ENCODE measurements around the gene FBXW7. TPM values are rescaled to one million over a fixed set of nuclear protein-coding genes. Genes with fewer than 3 reads are reported as not detected.
A peak's percentile ranks its signal among the peaks of the same experiment; 100 is the strongest.

Gene FBXW7
- total and polyA plus RNA-seq, 2 of the 8 experiments (the other 6 are each of a cell fraction or from before 2014, with no cell fraction given): 6.0 to 26.7 TPM

GRCh38 chr4:152460488-152460887 is 75.4 kb downstream of the FBXW7 start (continued):
- TF ChIP-seq CTCF (IDR thresholded peaks at IDR 0.05; ENCODE audit: control extremely low read depth in 1 of 3, insufficient read depth in 1 of 3, low read depth in 1 of 3, low read length in 3 of 3) (peak in 1 of 3 experiments; percentile 24; a peak in 1 of 4 replicates), YY1 (IDR thresholded peaks at IDR 0.05; ENCODE audit: low read depth, low read length) (no peak), HDAC2 (IDR thresholded peaks at IDR 0.05; ENCODE audit: borderline replicate concordance in 1 of 2, low read depth in 2 of 2, low read length in 2 of 2) (no peak), SP1 (IDR thresholded peaks at IDR 0.05; ENCODE audit: low read depth, low read length) (no peak), RXRA (IDR thresholded peaks at IDR 0.05; ENCODE audit: insufficient read depth, low read depth, low read length) (no peak), TAF7 (optimal IDR thresholded peaks at IDR 0.05; ENCODE audit: borderline replicate concordance, low read depth, low read length) (no peak), SUZ12 (IDR thresholded peaks at IDR 0.05; ENCODE audit: low read length) (no peak), BRCA1 (IDR thresholded peaks at IDR 0.05; ENCODE audit: low read depth, low read length) (no peak), JUN (IDR thresholded peaks at IDR 0.05; ENCODE audit: low read depth, low read length) (no peak), MAX (IDR thresholded peaks at IDR 0.05) (no peak), CREB1 (IDR thresholded peaks at IDR 0.05) (no peak)
